Activated naive CD4-positive, alpha-beta T cell treated with anti-CD3 and anti-CD28 coated beads, Interleukin-2, amount 50 U/mL, for 72 hours (primary cell): ENCODE results near the gene RIT1. TPM values are rescaled to one million over a fixed set of nuclear protein-coding genes. Genes with fewer than 3 reads are reported as not detected.
A peak's percentile ranks its signal among the peaks of the same experiment; 100 is the strongest.
"Not testable (repeated sequence)": the region's sequence is repeated elsewhere in the genome, so short reads cannot be mapped to it uniquely, and the experiment has no call there.

Experiments
- ATAC-seq, 2 donors: fragments of 150-1000 bp; cut with Tn5 transposase; 2 replicates each; pipeline ENCODE4 v1.10.0; 2021; ENCODE audit warnings: mild to moderate bottlenecking in 2 of 2, moderate library complexity in 2 of 2
- DNase-seq, 2 donors: peaks; one replicate each; pipeline ENCODE4 v3.0.0; 2021 to 2022; ENCODE audit warnings: low spot score in 2 of 2
- H3K27ac Mint-ChIP-seq, 2 donors: one replicate each; pipeline ENCODE4 v1.8.0; 2022; ENCODE audit warnings: mild to moderate bottlenecking in 2 of 2, mixed read lengths in 2 of 2
- H3K36me3 Mint-ChIP-seq, 2 donors: one replicate each; pipeline ENCODE4 v1.8.0; 2022; ENCODE audit warnings: mixed read lengths in 2 of 2
- H3K9me3 Mint-ChIP-seq, 2 donors: one replicate each; pipeline ENCODE4 v1.8.0; 2022; ENCODE audit warnings: mixed read lengths in 2 of 2
- total RNA-seq, 2 donors: library from RNA; stranded (reverse); gene quantifications; one replicate each; pipeline ENCODE4 v1.2.3, GENCODE V29; 2022

Gene RIT1
- total RNA-seq, 2 donors from 2014 or later: 33.1 to 49.2 TPM

- ATAC-seq: peak; percentile 42 to 61
- H3K9me3 Mint-ChIP-seq: no peaks in the 10 kb centered on the region
Measured at GRCh38 chr1:155940482-155940992, 29.4 kb upstream of the RIT1 start.

DNA sequence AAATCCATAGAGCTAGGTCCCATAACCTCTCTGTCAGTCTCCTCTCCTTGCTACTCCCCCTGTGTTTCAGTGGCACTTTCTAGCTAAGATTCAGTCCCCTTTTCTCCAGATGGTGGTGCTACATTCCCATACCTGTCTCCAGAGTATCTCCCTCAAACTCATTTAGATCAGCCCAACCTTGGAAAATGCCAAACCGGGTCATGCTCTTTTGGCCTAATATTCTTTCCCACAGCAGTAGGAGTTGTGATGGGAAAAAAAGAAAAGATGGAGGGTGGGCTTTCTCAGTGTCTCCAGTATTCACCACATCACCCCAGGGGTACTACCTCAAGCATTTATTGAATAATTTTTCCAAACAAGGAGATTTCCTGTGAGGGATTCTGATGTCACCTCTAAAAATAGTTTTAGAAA is 27.1 kb upstream of the RIT1 start:
- ATAC-seq: peak in 1 of 2 donors; percentile 14
- no peak for DNase-seq
- no peaks in the 10 kb centered on the region for H3K36me3 Mint-ChIP-seq
- no peaks in the 10 kb centered on the region for H3K9me3 Mint-ChIP-seq
- H3K27ac Mint-ChIP-seq: peak overlapping the region; percentile 3 to 50

More at GRCh38 chr1:155940482-155940992, 29.4 kb upstream of the RIT1 start:
- Mint-ChIP-seq H3K36me3 (peaks cover 0 to 6% of the 10 kb centered on the region in 2 donors), H3K27ac (peak overlapping the region; percentile 90 to 91)
- DNase-seq: no peak

GRCh38 chr1:155934936-155935590 is 23.9 kb upstream of the RIT1 start:
- Mint-ChIP-seq H3K27ac (no peak overlapping the region), H3K36me3 (no peaks in the 10 kb centered on the region), H3K9me3 (no peaks in the 10 kb centered on the region)
- DNase-seq (no peak), ATAC-seq (no peak)

DNA sequence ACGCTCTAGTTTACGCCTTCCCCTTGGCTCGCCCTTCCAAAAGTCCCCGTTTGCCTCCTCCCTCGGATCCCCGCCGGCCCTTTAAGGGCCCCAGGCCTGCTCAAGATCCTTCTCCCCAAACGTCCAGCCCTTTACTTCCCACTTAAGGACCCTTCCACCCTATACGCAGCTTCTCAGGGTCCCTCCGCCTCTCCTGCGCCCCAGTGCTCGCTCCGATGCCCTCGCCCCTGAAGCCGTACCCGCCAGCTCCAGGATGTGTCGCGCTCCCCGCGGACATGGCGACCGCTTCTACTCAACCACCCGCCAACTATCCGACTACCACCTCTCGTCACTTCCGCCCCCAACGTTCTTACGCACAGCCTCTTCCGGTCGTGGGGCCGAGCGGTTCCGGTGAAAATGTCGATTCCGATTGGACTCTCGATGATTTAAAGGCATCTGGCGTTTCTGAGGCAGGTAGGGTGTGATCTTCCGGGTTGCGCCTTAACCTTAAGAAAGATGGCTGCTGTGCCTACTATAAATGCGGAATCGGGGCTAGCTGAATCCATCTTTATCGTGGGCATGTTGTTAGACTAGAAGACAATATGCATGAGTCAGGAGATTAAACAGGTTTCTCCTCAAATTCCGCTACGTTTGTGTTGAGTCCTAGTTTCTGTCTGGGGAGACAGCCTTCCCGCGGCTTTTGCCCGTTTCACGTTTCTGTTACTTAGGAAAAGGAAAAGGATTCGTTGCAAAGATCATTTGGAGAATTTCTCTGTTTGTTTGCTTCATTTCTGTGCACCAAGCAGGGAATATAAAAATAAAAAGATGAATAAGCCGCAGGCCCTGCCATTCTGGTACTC is 23.2 kb upstream of the RIT1 start, which contains the start of gene KHDC4:
TSS of gene KHDC4 (minus strand) at position 317 of the 839 bp plus-strand sequence. CDS start at position 277, 40 bp downstream.
- ATAC-seq (peak; percentile 96 to 98), DNase-seq (peak; percentile 89 to 95)
- Mint-ChIP-seq H3K9me3 (no peaks in the 10 kb centered on the region), H3K27ac (no peak within 1 kb of the TSS), H3K36me3 (peaks cover 4% of the 10 kb centered on the region in 2 donors)

DNA sequence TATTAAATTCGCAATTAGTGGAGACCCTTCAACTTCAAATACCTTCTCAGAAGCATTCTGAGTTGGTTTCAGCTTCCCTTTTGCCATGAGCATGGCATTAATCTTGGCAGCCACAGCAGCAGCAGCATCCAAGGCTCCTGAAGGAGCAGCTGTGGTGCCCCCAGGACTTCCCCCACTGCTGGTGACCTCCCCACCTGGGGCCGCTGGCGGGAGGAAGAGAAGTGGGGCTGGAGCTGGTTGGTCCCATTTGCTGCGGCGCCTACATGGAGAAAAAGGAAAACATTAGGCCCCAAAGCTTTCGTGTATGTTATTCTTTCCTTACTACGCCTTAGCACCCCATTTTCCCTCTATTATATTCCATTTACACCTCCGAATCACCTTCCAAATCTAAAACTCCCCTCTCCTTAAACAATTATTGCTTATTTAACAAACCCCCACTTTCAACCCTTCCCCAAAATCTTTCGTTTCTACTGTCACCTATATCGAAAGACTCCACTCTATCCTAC is 22.5 kb upstream of the RIT1 start:
- Mint-ChIP-seq H3K27ac (no peak overlapping the region), H3K36me3 (peaks cover 8 to 9% of the 10 kb centered on the region in 2 donors), H3K9me3 (no peaks in the 10 kb centered on the region)
- ATAC-seq: no peak
- DNase-seq: no peak

GRCh38 chr1:155932487-155932886 is 21.3 kb upstream of the RIT1 start:
- peaks cover 8 to 14% of the 10 kb centered on the region in 2 donors for H3K36me3 Mint-ChIP-seq
- ATAC-seq: no peak
- no peaks in the 10 kb centered on the region for H3K9me3 Mint-ChIP-seq
- DNase-seq: no peak
- H3K27ac Mint-ChIP-seq: no peak overlapping the region

- ATAC-seq: no peak
Measured at GRCh38 chr1:155932081-155932480, 20.9 kb upstream of the RIT1 start.

DNA sequence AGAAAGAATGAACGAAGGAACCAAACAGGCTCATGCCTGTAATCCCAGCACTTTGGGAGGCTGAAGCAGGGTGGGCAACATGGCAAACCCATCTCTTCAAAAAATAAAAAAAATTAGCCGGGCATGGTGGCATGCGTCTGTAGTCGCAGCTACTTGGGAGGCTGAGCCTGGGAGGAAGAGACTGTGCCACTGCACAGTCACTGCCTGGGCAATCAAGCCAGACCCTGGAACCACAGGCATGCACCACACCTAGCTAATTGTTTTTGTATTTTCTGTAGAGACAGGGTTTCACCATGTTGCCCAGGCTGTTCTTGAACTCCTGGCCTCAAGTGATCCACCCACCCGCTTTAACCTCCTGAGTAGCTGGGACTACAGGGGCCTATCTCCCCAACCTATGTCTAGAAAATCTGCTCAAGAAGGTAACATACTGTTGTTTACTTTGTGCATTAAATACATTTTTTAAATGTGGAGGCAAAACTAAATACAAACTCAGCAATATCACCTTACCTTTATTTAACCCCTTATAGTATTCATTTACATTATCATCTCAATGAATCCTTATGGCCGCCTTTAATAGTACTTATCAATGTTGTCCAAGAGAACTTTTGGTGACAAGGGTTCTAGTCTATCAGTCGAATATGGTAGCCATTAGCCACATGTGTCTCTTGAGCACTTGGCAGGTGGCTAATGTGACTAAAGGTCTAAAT is 20.3 kb upstream of the RIT1 start:
- ATAC-seq (no peak), DNase-seq (no peak)
- peaks cover 15 to 23% of the 10 kb centered on the region in 2 donors for H3K36me3 Mint-ChIP-seq
- H3K27ac Mint-ChIP-seq: peak overlapping the region in 1 of 2 donors; percentile 97
- H3K9me3 Mint-ChIP-seq: no peaks in the 10 kb centered on the region

More at GRCh38 chr1:155932081-155932480, 20.9 kb upstream of the RIT1 start:
- no peak for DNase-seq
- Mint-ChIP-seq H3K27ac (peak overlapping the region in 1 of 2 donors; percentile 77), H3K36me3 (peaks cover 9 to 17% of the 10 kb centered on the region in 2 donors), H3K9me3 (no peaks in the 10 kb centered on the region)

DNA sequence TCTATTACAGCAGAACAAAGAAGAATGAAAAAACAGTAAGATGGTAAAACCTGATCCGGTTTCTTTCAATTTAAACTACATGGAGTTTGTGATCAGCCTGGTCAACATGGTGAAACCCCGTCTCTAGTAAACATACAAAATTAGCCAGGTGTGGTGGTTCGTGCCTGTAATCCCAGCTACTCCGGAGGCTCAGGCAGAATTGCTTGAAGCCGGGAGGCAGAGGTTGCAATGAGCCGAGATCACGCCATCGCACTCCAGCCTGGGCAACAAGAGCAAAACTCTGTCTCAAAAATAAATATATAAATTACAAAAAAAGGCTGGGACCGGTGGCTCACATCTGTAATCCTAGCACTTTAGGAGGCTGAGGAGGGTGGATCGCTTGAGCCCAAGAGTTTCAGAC is 19.6 kb upstream of the RIT1 start:
- Mint-ChIP-seq H3K27ac (peak overlapping the region in 1 of 2 donors; percentile 97), H3K36me3 (peaks cover 15 to 30% of the 10 kb centered on the region in 2 donors)
- not testable (repeated sequence) for DNase-seq, ATAC-seq, H3K9me3 Mint-ChIP-seq

GRCh38 chr1:155929057-155929456 is 17.9 kb upstream of the RIT1 start:
- Mint-ChIP-seq H3K36me3 (peaks cover 15 to 34% of the 10 kb centered on the region in 2 donors), H3K9me3 (no peaks in the 10 kb centered on the region), H3K27ac (peak overlapping the region in 1 of 2 donors; percentile 20)
- ATAC-seq: no peak
- DNase-seq: no peak

DNA sequence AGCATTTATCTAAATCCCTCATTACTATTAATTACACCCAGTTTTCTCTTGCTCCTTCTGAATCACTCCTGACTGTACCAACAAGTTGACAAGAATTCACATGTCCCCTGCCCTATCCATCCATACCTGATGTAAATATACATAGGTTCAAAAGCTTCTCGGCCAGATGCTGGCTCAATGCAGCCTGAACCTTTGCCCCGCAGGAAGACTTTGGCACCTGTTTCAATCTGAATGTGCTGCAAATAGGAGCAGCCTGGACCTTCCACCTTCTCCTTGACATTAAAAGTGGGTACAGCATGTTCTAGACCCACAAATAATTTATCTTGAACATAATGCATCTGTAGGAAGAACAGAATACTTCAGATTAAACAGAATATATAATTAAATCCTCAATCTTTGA is 14.4 kb upstream of the RIT1 start:
- no peak for DNase-seq
- peaks cover 22 to 49% of the 10 kb centered on the region in 2 donors for H3K36me3 Mint-ChIP-seq
- H3K9me3 Mint-ChIP-seq: no peaks in the 10 kb centered on the region
- no peak for ATAC-seq
- peak overlapping the region in 1 of 2 donors; percentile 6 for H3K27ac Mint-ChIP-seq

DNA sequence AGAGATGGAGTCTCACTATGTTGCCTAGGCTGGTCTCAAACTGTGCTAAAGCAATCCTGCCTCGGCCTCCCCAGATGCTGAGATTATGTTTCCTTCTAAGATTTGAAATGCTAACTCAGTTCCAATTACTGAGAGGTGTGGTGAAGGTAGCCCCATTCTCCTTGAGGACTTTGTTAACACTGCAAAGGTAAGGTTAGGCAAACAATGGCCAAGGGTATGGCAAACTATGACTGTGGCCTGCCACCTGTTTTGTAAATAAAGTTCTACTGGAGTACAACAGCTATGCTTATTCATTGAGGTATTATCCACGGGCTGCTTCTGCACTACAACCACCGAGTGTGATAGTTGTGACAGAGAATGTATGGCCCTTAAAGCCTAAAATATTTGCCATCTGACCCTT is 9.6 kb upstream of the RIT1 start:
- no peaks in the 10 kb centered on the region for H3K9me3 Mint-ChIP-seq
- DNase-seq: no peak
- no peak overlapping the region for H3K27ac Mint-ChIP-seq
- ATAC-seq: no peak
- H3K36me3 Mint-ChIP-seq: peaks cover 15 to 19% of the 10 kb centered on the region in 2 donors

GRCh38 chr1:155919801-155920200 is 8.7 kb upstream of the RIT1 start:
- ATAC-seq: no peak
- H3K36me3 Mint-ChIP-seq: peaks cover 15% of the 10 kb centered on the region in 2 donors
- no peaks in the 10 kb centered on the region for H3K9me3 Mint-ChIP-seq
- peak overlapping the region in 1 of 2 donors; percentile 25 for H3K27ac Mint-ChIP-seq
- no peak for DNase-seq

DNA sequence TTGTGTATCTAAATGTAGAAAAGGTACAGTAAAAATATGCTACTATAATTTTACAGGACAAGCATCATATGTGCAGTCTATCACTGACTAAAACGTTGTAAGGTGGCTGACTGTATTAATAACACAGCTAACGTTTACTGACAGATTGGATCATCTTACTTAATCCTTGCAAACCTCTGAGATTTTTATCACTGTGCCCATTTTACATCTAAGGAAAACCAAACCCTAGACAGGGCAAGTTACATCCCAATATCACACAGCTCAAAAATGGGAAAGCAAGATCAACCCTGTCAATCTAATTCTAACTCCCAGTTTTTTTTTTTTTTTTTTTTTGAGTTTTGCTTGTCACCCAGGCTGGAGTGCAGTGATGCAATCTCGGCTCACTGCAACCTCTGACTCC is 7.5 kb upstream of the RIT1 start:
- no peak overlapping the region for H3K27ac Mint-ChIP-seq
- DNase-seq: no peak
- no peaks in the 10 kb centered on the region for H3K9me3 Mint-ChIP-seq
- ATAC-seq: no peak
- H3K36me3 Mint-ChIP-seq: peaks cover 15 to 19% of the 10 kb centered on the region in 2 donors

GRCh38 chr1:155913969-155914757 is 3.0 kb upstream of the RIT1 start:
- DNase-seq: no peak
- ATAC-seq: no peak
- no peak overlapping the region for H3K27ac Mint-ChIP-seq
- no peaks in the 10 kb centered on the region for H3K9me3 Mint-ChIP-seq
- H3K36me3 Mint-ChIP-seq: peaks cover 20 to 22% of the 10 kb centered on the region in 2 donors
